Osteoblast (primary cell): ENCODE data around the gene PANK4. TPM values are rescaled to one million over a fixed set of nuclear protein-coding genes. Genes with fewer than 3 reads are reported as not detected.

Experiments used
- DNase-seq: peaks from one replicate; pipeline ENCODE4 v3.0.0; 2011; ENCODE audit warnings: low spot score, mixed read lengths; ENCODE audit not compliant: insufficient read length; ENCODE audit errors: missing footprints
- H2AFZ ChIP-seq: 2 replicates; pipeline ENCODE4 v1.6.0; 2011; ENCODE audit warnings: mild to moderate bottlenecking, low read length
- H3K27ac ChIP-seq: 2 replicates; pipeline ENCODE4 v1.5.1; 2011; ENCODE audit warnings: mild to moderate bottlenecking, low read depth, low read length, moderate library complexity
- H3K27me3 ChIP-seq: 2 replicates; pipeline ENCODE4 v1.6.0; 2012; ENCODE audit warnings: mild to moderate bottlenecking, control low read depth, inconsistent platforms, low read length, moderate library complexity; ENCODE audit not compliant: insufficient read depth
- H3K36me3 ChIP-seq: 2 replicates; pipeline ENCODE4 v1.5.1; 2011; ENCODE audit warnings: mild to moderate bottlenecking, low read length, control low read depth, moderate library complexity; ENCODE audit not compliant: insufficient read depth
- H3K4me1 ChIP-seq: 2 replicates; pipeline ENCODE4 v1.5.1; 2011; ENCODE audit warnings: mild to moderate bottlenecking, low read length, control low read depth, moderate library complexity; ENCODE audit not compliant: insufficient read depth
- H3K4me2 ChIP-seq: 2 replicates; pipeline ENCODE4 v1.6.0; 2011; ENCODE audit warnings: mild to moderate bottlenecking, low read length; ENCODE audit not compliant: insufficient read depth
- H3K4me3 ChIP-seq: fragments of 200-600 bp; sonication (generic); 3 replicates; pipeline ENCODE4 v1.5.1; 2012; ENCODE audit warnings: mild to moderate bottlenecking, low read length, inconsistent platforms; ENCODE audit not compliant: insufficient read depth
- H3K79me2 ChIP-seq: 2 replicates; pipeline ENCODE4 v1.6.0; 2012; ENCODE audit warnings: mild to moderate bottlenecking, low read length, control low read depth, inconsistent platforms; ENCODE audit not compliant: insufficient read depth
- H3K9me3 ChIP-seq: 2 replicates; pipeline ENCODE4 v1.5.1; 2011; ENCODE audit warnings: low read depth, low read length, control low read depth
- H4K20me1 ChIP-seq: 2 replicates; pipeline ENCODE4 v1.6.0; 2012; ENCODE audit warnings: mild to moderate bottlenecking, low read length, control low read depth; ENCODE audit not compliant: insufficient read depth
- CTCF ChIP-seq: IDR thresholded peaks from 2 replicates; pipeline ENCODE4 v1.5.1; 2011; ENCODE audit warnings: mild to moderate bottlenecking, low read depth, low read length, moderate library complexity; ENCODE audit errors: extremely low read depth
- total RNA-seq: library from RNA; depleted of rRNA; stranded (reverse); fragments of >200 nt; gene quantifications from 2 replicates; pipeline ENCODE4 v1.2.3, GENCODE V29; 2012

PANK4 gene
- total RNA-seq, 1 donor, result 15.2 TPM

GRCh38 chr1:2532485-2533160, 6.2 kb upstream of the PANK4 start:
- Histone ChIP-seq H3K4me2 (no peak overlapping the region), H3K27ac (no peak overlapping the region)

DNA sequence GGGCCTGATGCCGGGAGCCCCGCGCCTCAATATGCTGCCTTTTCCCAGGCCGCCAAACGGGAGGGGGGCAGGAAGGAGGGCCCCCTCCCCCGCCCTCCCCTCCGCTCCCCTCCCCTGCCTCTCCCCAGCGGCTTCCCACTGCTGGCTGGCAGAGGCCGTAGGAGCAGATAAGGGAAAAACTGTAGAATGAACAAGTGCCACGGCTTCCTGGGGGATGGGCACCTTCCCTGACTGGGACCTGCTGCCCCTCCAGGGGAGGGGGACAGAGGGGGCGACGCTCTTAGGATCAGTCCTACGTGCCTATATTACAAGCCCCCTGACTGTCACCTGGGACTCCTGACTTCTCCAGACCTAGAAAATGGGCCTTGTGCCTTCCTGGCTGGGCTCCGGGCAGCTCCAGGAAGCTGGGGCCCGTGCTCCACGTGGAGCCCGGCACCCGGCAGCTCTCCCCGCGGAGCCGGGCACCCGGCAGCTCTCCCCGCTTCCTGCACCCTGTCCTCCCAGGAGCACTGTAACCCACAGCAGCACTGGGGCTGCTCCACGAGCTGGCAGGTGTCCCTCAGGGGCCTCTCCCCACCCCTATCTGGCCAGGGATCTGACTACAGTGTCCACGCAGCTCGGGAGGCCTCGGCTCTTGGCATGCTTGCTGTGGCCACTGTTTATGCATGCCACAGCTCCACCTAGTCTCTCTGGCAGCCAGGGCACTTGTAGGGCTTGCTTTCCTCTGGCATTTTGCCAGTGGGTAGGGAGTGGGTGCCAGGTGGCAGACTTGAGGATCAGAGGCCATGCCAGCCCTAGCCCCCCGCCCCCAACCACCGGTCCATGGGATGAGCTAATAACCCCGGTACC, 4.3 kb upstream of the PANK4 start:
- TF ChIP-seq CTCF, result no peak
- DNase-seq, result no peak
- Histone ChIP-seq H3K4me1 (peaks cover 11% of the 10 kb centered on the region), H3K36me3 (no peaks in the 10 kb centered on the region), H2AFZ (no peak overlapping the region), H4K20me1 (no peaks in the 10 kb centered on the region), H3K27me3 (peaks cover 30% of the 10 kb centered on the region), H3K9me3 (no peaks in the 10 kb centered on the region), H3K27ac (no peak overlapping the region), H3K4me3 (no peak overlapping the region), H3K79me2 (peaks cover 3% of the 10 kb centered on the region), H3K4me2 (no peak overlapping the region)

More at GRCh38 chr1:2532485-2533160, 6.2 kb upstream of the PANK4 start:
- no peaks in the 10 kb centered on the region for H3K9me3 ChIP-seq
- no peaks in the 10 kb centered on the region for H3K79me2 ChIP-seq
- H3K27me3 ChIP-seq, result peaks cover 30% of the 10 kb centered on the region
- no peak for DNase-seq
- TF ChIP-seq CTCF, result no peak
- no peak overlapping the region for H3K4me3 ChIP-seq
- H4K20me1 ChIP-seq, result no peaks in the 10 kb centered on the region
- H3K36me3 ChIP-seq, result no peaks in the 10 kb centered on the region
- no peak overlapping the region for H2AFZ ChIP-seq
- peaks cover 7% of the 10 kb centered on the region for H3K4me1 ChIP-seq

DNA sequence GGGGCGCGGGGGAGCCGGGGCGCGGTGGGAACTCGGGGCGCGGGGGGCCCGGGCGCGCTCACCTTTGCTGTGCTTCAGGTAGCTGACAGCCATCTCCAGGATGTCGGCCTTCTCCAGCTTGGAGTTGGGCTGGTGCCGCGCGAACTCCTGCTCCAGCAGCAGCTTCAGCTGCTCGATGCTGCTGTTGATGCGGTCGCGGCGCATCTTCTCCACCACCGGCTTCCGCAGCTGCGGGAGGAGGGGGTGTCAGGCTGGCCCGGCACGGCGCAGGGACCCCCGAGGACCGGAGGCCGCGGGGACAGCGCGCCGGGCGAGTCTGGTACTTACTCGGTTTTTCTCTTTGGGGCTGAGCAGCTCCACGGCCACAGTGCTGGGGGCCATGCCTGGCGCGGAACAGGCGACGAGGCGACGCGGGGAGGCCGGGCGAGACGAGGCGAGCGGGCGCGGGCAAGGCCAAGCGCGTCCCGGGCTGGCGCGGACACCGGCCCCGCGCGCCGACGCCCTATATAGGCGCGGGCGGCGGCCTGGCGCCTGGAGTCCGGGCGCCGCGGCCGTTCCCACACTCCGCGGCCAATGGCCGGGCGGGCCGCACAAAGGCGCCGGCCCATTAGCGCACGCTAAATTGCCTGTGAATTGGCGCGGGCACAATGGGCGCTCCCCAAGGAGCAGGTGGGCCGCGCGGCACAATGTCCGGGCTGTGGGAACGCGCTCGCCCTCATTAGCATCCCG, 3.6 kb upstream of the PANK4 start, which contains the start of gene HES5:
HES5 (minus strand) TSS at position 480 of the 729 bp plus-strand sequence; CDS start at position 381, 99 bp downstream.
- TF ChIP-seq CTCF, result no peak
- Histone ChIP-seq H3K4me1 (peaks cover 15% of the 10 kb centered on the region), H3K79me2 (peaks cover 10% of the 10 kb centered on the region), H3K9me3 (no peaks in the 10 kb centered on the region), H3K27me3 (peaks cover 30% of the 10 kb centered on the region), H3K4me3 (no peak within 1 kb of the TSS), H3K4me2 (no peak within 1 kb of the TSS), H3K36me3 (no peaks in the 10 kb centered on the region), H2AFZ (no peak within 1 kb of the TSS), H4K20me1 (peaks cover 7% of the 10 kb centered on the region), H3K27ac (no peak within 1 kb of the TSS)
- DNase-seq, result no peak
